ENCODE results near the gene TTBK2. TPM values are rescaled to one million over a fixed set of nuclear protein-coding genes. Genes with fewer than 3 reads are reported as not detected.

TTBK2 gene
- total and polyA plus RNA-seq, 3 experiments from 2014 or later: 9.3 to 11.4 (median 11.1) TPM

- Histone ChIP-seq H3K27me3 (ENCODE audit: insufficient read depth, low read length, poor library complexity, severe bottlenecking) (no peaks in the 10 kb centered on the region), H3K4me3 (ENCODE audit: low read length) (no peak overlapping the region), H3K9me3 (ENCODE audit: low read length) (no peaks in the 10 kb centered on the region), H3K36me3 (ENCODE audit: insufficient read depth, low read length) (peaks cover 9% of the 10 kb centered on the region), H3K4me1 (ENCODE audit: insufficient read depth, low read length) (no peaks in the 10 kb centered on the region), H3K27ac (ENCODE audit: low read depth, low read length) (no peak overlapping the region)
- ChIA-PET CTCF (no interaction called here), POLR2A (no interaction called here)
- DNase-seq: no peak
- Mint-ChIP-seq H3K4me1 (no peaks in the 10 kb centered on the region), H3K27ac (peak overlapping the region in 1 of 8 donors; percentile 45), H3K4me3 (no peak overlapping the region), H3K27me3 (no peaks in the 10 kb centered on the region), H3K9me3 (no peaks in the 10 kb centered on the region), H3K36me3 (peaks cover 0 to 54% (median 2%) of the 10 kb centered on the region in 3 donors)
These were observed 201.5 kb downstream of the TTBK2 start for GRCh38 chr15:42719043-42719442.

DNA sequence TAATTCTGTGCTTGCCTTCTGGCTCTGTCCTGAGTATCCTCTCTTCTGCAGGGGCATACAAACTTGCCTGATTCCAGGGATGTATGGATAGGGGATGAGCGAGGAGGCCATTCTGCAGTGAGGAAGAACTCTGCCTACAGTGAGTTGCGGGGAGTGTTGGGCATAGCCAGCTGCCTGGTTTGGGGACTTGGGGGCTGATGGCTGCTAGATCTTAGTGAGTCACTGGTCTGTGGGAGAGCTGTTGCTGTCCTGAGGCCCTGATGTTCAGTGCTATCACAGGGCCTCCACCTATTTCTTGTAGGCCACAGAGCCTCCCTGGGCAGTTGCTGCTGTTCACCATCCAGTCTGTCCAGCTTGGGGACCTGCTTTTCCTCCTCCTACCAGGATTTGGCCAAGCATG, 204.0 kb downstream of the TTBK2 start:
- peak overlapping the region in 1 of 8 donors; percentile 24 for H3K27ac Mint-ChIP-seq
- Histone ChIP-seq H3K4me3 (ENCODE audit: low read length) (no peak overlapping the region), H3K4me1 (ENCODE audit: insufficient read depth, low read length) (no peaks in the 10 kb centered on the region), H3K36me3 (ENCODE audit: insufficient read depth, low read length) (no peaks in the 10 kb centered on the region), H3K27ac (ENCODE audit: low read depth, low read length) (no peak overlapping the region), H3K9me3 (ENCODE audit: low read length) (no peaks in the 10 kb centered on the region), H3K27me3 (ENCODE audit: insufficient read depth, low read length, poor library complexity, severe bottlenecking) (no peaks in the 10 kb centered on the region)
- H3K9me3 Mint-ChIP-seq: no peaks in the 10 kb centered on the region
- peaks cover 0 to 37% (median 2%) of the 10 kb centered on the region in 3 donors for H3K36me3 Mint-ChIP-seq
- ChIA-PET CTCF (interaction anchor here (1.3 kb wide), 1 partner anchor 22 kb away, joined by 3 read pairs; no protein-coding TSS in a partner anchor), POLR2A (no interaction called here)
- no peaks in the 10 kb centered on the region for H3K27me3 Mint-ChIP-seq
- DNase-seq: no peak
- no peak overlapping the region for H3K4me3 Mint-ChIP-seq
- no peaks in the 10 kb centered on the region for H3K4me1 Mint-ChIP-seq

DNA sequence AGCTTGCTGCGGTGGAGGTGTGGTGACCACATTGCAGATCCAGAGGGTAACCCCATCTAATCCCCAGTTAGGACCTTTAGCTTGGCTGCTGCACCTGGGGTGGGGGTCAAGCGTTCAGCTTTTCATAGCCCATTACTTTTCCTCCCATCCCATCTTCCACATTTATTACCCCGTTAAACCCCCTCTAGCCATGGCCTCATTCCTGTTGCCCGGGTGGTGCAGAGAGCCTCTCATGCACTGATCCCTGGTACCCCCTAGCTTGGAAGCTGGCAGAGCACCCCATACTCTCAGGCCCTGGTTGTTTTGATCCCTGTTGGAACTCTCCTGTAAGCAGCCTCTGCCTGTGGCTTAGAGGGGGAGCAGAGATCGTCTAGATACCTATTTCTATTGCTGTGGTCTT, 204.5 kb downstream of the TTBK2 start:
- Histone ChIP-seq H3K27me3 (ENCODE audit: insufficient read depth, low read length, poor library complexity, severe bottlenecking) (no peaks in the 10 kb centered on the region), H3K4me3 (ENCODE audit: low read length) (no peak overlapping the region), H3K36me3 (ENCODE audit: insufficient read depth, low read length) (no peaks in the 10 kb centered on the region), H3K9me3 (ENCODE audit: low read length) (no peaks in the 10 kb centered on the region), H3K27ac (ENCODE audit: low read depth, low read length) (no peak overlapping the region), H3K4me1 (ENCODE audit: insufficient read depth, low read length) (no peaks in the 10 kb centered on the region)
- no peak for DNase-seq
- Mint-ChIP-seq H3K27me3 (no peaks in the 10 kb centered on the region), H3K9me3 (no peaks in the 10 kb centered on the region), H3K4me1 (no peaks in the 10 kb centered on the region), H3K27ac (peak overlapping the region in 1 of 8 donors; percentile 19), H3K36me3 (peaks cover 0 to 35% (median 2%) of the 10 kb centered on the region in 3 donors), H3K4me3 (no peak overlapping the region)
- ChIA-PET POLR2A (no interaction called here), CTCF (interaction anchor here (1.3 kb wide), 1 partner anchor 22 kb away, joined by 3 read pairs; no protein-coding TSS in a partner anchor)

DNA sequence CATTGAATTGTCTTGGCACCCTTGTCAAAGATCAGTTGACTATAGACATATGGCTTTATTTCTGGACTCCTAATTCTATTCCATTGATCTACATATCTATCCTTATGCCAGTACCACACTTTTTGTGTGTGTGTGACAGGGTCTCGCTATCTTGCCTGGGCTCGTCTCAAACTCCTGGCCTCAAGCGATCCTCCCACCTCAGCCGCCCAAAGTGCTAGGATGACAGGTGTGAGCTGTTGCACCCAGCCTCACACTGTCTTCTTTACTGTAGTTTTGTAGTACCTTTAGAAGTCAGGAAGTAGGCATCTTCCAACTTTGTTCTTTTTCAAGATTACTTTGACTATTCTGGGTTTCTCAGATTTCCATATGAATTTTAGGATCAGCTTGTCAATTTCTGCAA, 208.0 kb downstream of the TTBK2 start:
- no peak overlapping the region for H3K27ac ChIP-seq (ENCODE audit: low read depth, low read length)
- no peaks in the 10 kb centered on the region for H3K27me3 Mint-ChIP-seq
- CTCF ChIA-PET: no interaction called here
- H3K36me3 Mint-ChIP-seq: peaks cover 0 to 5% (median 0%) of the 10 kb centered on the region in 3 donors
- H3K4me1 ChIP-seq (ENCODE audit: insufficient read depth, low read length): no peaks in the 10 kb centered on the region
- H3K27me3 ChIP-seq (ENCODE audit: insufficient read depth, low read length, poor library complexity, severe bottlenecking): no peaks in the 10 kb centered on the region
- no peaks in the 10 kb centered on the region for H3K9me3 Mint-ChIP-seq
- POLR2A ChIA-PET: no interaction called here
- no peak for DNase-seq
- H3K4me3 Mint-ChIP-seq: no peak overlapping the region
- H3K36me3 ChIP-seq (ENCODE audit: insufficient read depth, low read length): no peaks in the 10 kb centered on the region
- no peak overlapping the region for H3K4me3 ChIP-seq (ENCODE audit: low read length)
- no peaks in the 10 kb centered on the region for H3K9me3 ChIP-seq (ENCODE audit: low read length)
- no peaks in the 10 kb centered on the region for H3K4me1 Mint-ChIP-seq
- H3K27ac Mint-ChIP-seq: peak overlapping the region in 2 of 8 donors; percentile 9 to 47

GRCh38 chr15:42711746-42712145, 208.8 kb downstream of the TTBK2 start:
- Histone ChIP-seq H3K27ac (ENCODE audit: low read depth, low read length) (no peak overlapping the region), H3K36me3 (ENCODE audit: insufficient read depth, low read length) (no peaks in the 10 kb centered on the region), H3K9me3 (ENCODE audit: low read length) (no peaks in the 10 kb centered on the region), H3K4me1 (ENCODE audit: insufficient read depth, low read length) (no peaks in the 10 kb centered on the region), H3K4me3 (ENCODE audit: low read length) (no peak overlapping the region), H3K27me3 (ENCODE audit: insufficient read depth, low read length, poor library complexity, severe bottlenecking) (no peaks in the 10 kb centered on the region)
- H3K9me3 Mint-ChIP-seq: no peaks in the 10 kb centered on the region
- H3K27me3 Mint-ChIP-seq: no peaks in the 10 kb centered on the region
- CTCF ChIA-PET: no interaction called here
- H3K36me3 Mint-ChIP-seq: peaks cover 0 to 3% (median 2%) of the 10 kb centered on the region in 3 donors
- no peaks in the 10 kb centered on the region for H3K4me1 Mint-ChIP-seq
- POLR2A ChIA-PET: interaction anchor here (0.6 kb wide), 1 partner anchor 1775 kb away, joined by 3 read pairs; no protein-coding TSS in a partner anchor
- H3K4me3 Mint-ChIP-seq: no peak overlapping the region
- H3K27ac Mint-ChIP-seq: no peak overlapping the region
- no peak for DNase-seq

DNA sequence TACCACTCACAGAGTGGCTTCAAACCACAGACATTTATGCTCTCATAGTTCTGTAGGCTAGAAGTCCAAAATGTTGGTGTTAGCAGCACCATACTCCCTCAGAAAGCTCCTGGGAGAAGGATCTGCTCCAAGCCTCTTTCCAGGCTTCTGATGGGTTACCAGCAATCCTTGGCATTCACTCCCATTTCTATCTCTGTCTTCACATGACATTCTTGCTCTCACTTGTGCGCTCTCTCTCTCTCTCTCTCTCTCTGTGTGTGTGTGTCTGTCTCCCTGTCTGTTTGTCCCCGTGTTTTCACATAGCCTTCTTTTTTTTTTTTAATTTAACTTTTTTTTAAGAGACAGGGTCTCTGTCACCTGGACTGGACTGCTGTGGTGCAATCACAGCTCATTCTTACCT, 209.9 kb downstream of the TTBK2 start:
- POLR2A ChIA-PET: no interaction called here
- no peak overlapping the region for H3K4me3 Mint-ChIP-seq
- H3K4me1 ChIP-seq (ENCODE audit: insufficient read depth, low read length): no peaks in the 10 kb centered on the region

DNA sequence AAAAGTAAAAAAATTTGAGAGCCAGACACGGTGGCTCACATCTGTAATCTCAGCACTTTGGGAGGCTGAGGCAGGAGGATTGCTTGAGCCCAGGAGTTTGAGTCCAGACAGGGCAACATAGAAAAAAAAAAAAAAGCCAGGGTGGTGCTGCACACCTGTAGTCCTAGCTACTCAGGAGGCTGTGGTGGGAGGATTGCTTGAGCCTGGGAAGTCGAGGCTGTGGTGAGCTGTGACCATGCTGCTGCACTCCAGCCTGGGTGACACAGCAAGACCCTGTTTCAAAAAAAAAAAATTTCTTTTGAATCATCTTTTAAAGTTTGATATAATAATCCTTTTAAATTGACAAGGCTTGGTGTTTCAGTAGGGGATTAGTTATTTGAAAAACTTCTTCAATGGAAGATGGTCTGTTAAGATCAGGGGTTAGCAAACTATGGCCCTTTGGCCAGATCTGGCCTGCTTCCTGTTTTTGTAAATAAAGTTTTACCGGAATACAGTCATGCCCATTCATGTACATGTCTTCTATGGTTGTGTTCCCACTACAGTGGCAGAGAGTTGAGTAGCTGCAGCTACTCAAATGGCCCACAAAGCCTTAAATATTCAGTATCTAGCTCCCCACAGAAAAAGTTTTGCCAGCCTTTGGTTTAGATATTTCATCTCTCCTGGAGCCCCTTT, 212.6 kb downstream of the TTBK2 start:
- H3K4me3 Mint-ChIP-seq: no peak overlapping the region
- Histone ChIP-seq H3K9me3 (ENCODE audit: low read length) (no peaks in the 10 kb centered on the region), H3K27me3 (ENCODE audit: insufficient read depth, low read length, poor library complexity, severe bottlenecking) (no peaks in the 10 kb centered on the region), H3K36me3 (ENCODE audit: insufficient read depth, low read length) (no peaks in the 10 kb centered on the region), H3K27ac (ENCODE audit: low read depth, low read length) (no peak overlapping the region), H3K4me1 (ENCODE audit: insufficient read depth, low read length) (no peaks in the 10 kb centered on the region), H3K4me3 (ENCODE audit: low read length) (no peak overlapping the region)
- POLR2A ChIA-PET: no interaction called here
- peaks cover 0 to 2% (median 1%) of the 10 kb centered on the region in 3 donors for H3K36me3 Mint-ChIP-seq
- H3K27ac Mint-ChIP-seq: peak overlapping the region in 1 of 8 donors; percentile 54
- no peaks in the 10 kb centered on the region for H3K4me1 Mint-ChIP-seq
- DNase-seq: no peak
- H3K9me3 Mint-ChIP-seq: no peaks in the 10 kb centered on the region
- CTCF ChIA-PET: interaction anchor here (0.7 kb wide), 1 partner anchor 1718 kb away, joined by 4 read pairs; no protein-coding TSS in a partner anchor
- no peaks in the 10 kb centered on the region for H3K27me3 Mint-ChIP-seq

More for the DNA sequence above, 209.9 kb downstream of the TTBK2 start:
- Mint-ChIP-seq H3K9me3 (no peaks in the 10 kb centered on the region), H3K36me3 (peaks cover 0 to 2% (median 1%) of the 10 kb centered on the region in 3 donors), H3K27me3 (no peaks in the 10 kb centered on the region), H3K27ac (no peak overlapping the region), H3K4me1 (no peaks in the 10 kb centered on the region)
- CTCF ChIA-PET: no interaction called here
- Histone ChIP-seq H3K9me3 (ENCODE audit: low read length) (no peaks in the 10 kb centered on the region), H3K27me3 (ENCODE audit: insufficient read depth, low read length, poor library complexity, severe bottlenecking) (no peaks in the 10 kb centered on the region), H3K36me3 (ENCODE audit: insufficient read depth, low read length) (no peaks in the 10 kb centered on the region), H3K4me3 (ENCODE audit: low read length) (no peak overlapping the region), H3K27ac (ENCODE audit: low read depth, low read length) (no peak overlapping the region)
- DNase-seq: no peak

- Mint-ChIP-seq H3K4me1 (no peaks in the 10 kb centered on the region), H3K27me3 (no peaks in the 10 kb centered on the region), H3K36me3 (peaks cover 0 to 5% (median 2%) of the 10 kb centered on the region in 3 donors), H3K9me3 (no peaks in the 10 kb centered on the region), H3K4me3 (no peak overlapping the region), H3K27ac (no peak overlapping the region)
- no peak for DNase-seq
- POLR2A ChIA-PET: no interaction called here
- CTCF ChIA-PET: interaction anchor here (0.7 to 4.1 kb wide), 2 partner anchors 219 to 1719 kb away, joined by 4 to 35 read pairs; no protein-coding TSS in a partner anchor
- Histone ChIP-seq H3K27me3 (ENCODE audit: insufficient read depth, low read length, poor library complexity, severe bottlenecking) (no peaks in the 10 kb centered on the region), H3K9me3 (ENCODE audit: low read length) (no peaks in the 10 kb centered on the region), H3K36me3 (ENCODE audit: insufficient read depth, low read length) (no peaks in the 10 kb centered on the region), H3K4me1 (ENCODE audit: insufficient read depth, low read length) (no peaks in the 10 kb centered on the region), H3K4me3 (ENCODE audit: low read length) (no peak overlapping the region), H3K27ac (ENCODE audit: low read depth, low read length) (no peak overlapping the region)
These were observed 213.5 kb downstream of the TTBK2 start for GRCh38 chr15:42707068-42707467.
